GM12891 (cell line): ENCODE data around the gene C22orf15.

ENCODE experiments used
- DNase-seq: peaks from one replicate; pipeline ENCODE4 v3.0.0; 2011; ENCODE audit warnings: low spot score; ENCODE audit not compliant: insufficient read length
- FAIRE-seq: peaks from 2 replicates; lab custom pipeline; 2011; peaks lifted over from hg19 to GRCh38; lab: Jason Lieb, UNC
- PAX5 ChIP-seq: IDR thresholded peaks from 2 replicates; pipeline ENCODE4 v1.6.1; 2011; ENCODE audit warnings: low read length, moderate library complexity, mild to moderate bottlenecking; ENCODE audit not compliant: insufficient read depth, severe bottlenecking
- POLR2A ChIP-seq: IDR thresholded peaks from 2 replicates; pipeline ENCODE4 v1.6.1; 2011; ENCODE audit warnings: low read depth, low read length, control low read depth
- POLR2AphosphoS5 ChIP-seq: IDR thresholded peaks from 2 replicates; pipeline ENCODE4 v1.6.1; 2011; ENCODE audit warnings: low read depth, low read length, control low read depth
- POU2F2 ChIP-seq: IDR thresholded peaks from 2 replicates; pipeline ENCODE4 v1.6.1; 2011; ENCODE audit warnings: low read depth, mild to moderate bottlenecking, control low read depth, low read length, moderate library complexity
- SPI1 ChIP-seq: IDR thresholded peaks from 2 replicates; pipeline ENCODE4 v1.6.1; 2011; ENCODE audit warnings: low read depth, low read length, control low read depth
- TAF1 ChIP-seq: IDR thresholded peaks from 2 replicates; pipeline ENCODE4 v1.6.1; 2011; ENCODE audit warnings: low read depth, low read length, control low read depth

Gene C22orf15

DNA sequence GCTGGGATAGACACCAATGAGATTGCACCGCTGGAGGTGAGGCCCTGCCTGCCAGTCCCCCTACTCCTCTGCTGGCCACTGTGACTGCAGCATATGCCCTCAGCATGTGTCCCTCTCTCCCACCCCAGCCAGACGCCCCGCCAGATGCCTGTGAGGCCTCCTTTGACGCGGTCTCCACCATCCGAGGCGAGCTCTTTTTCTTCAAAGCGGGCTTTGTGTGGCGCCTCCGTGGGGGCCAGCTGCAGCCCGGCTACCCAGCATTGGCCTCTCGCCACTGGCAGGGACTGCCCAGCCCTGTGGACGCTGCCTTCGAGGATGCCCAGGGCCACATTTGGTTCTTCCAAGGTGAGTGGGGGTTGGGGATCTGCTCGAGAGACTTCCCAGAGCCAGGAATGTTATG, 18.3 kb downstream of the C22orf15 start:
- DNase-seq (no peak), FAIRE-seq (no peak)
- TF ChIP-seq SPI1: no peak
- TF ChIP-seq POLR2AphosphoS5: no peak
- TF ChIP-seq POLR2A: no peak
- TF ChIP-seq POU2F2: no peak
- no peak for TF ChIP-seq TAF1
- no peak for TF ChIP-seq PAX5

DNA sequence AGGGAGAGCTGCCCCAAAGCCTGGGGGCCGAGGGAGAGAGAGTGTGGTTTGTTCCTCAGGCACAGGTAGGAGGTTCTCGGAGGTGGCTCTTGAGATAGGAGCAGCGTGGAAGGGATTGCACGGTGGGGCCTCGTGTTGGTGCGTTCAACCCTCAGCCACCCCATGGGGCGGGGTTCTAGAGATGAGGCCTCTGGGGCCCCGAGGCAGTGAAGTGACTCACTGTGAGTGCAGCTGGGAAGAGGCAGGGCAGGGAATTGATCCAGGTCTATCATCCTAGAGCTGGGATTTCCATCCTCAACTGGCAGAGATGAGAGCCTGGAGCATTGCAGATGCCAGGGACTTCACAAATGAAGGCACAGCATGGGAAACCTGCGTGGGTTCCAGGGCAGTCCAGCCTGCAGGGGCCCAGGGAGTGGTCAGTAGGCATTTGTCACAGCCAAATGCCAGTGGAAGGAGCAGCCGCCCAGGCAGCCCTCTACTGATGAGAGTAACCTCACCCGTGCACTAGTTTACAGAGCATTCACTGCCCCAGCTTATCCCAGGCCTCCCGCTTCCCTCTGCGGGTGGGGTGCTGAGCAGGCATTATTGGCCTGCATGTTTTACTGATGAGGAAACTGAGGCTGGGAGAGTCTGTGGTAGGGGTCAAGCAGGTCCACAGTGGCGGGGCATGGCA, 18.9 kb downstream of the C22orf15 start:
- no peak for DNase-seq
- no peak for FAIRE-seq
- no peak for TF ChIP-seq POLR2AphosphoS5
- no peak for TF ChIP-seq PAX5
- no peak for TF ChIP-seq POLR2A
- no peak for TF ChIP-seq SPI1
- TF ChIP-seq TAF1: no peak
- TF ChIP-seq POU2F2: no peak

DNA sequence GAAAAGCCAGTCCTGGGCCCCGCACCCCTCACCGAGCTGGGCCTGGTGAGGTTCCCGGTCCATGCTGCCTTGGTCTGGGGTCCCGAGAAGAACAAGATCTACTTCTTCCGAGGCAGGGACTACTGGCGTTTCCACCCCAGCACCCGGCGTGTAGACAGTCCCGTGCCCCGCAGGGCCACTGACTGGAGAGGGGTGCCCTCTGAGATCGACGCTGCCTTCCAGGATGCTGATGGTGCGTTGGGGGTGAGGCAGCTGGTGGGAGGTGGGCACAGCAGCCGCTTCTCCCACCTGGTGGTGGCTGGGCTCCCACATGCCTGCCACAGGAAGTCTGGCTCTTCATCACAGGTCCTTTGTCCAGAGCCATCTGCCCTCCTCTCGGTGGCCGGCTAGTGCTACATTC, 19.5 kb downstream of the C22orf15 start:
- TF ChIP-seq POLR2AphosphoS5 (no peak), TAF1 (no peak), SPI1 (no peak), PAX5 (no peak), POLR2A (no peak), POU2F2 (no peak)
- DNase-seq (no peak), FAIRE-seq (no peak)

DNA sequence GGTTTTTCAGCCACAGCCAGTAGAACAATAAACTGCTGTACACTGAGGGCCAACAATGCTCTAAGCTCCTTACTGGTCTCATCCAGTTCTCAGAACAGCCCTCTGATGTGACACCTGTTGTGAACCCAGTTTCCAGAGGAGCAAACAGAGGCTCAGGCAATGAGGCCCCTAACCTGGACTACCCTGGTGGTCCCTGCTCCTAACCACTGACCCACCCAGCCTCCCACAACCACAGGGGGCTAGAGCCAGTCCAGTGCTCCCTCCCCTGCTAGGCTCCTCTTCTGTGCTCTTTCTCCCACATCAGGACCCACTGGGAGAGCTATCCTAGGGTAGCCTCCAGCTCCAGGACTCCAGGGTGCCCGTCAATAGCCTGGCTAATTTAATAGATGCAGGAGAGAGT, 19.9 kb downstream of the C22orf15 start:
- no peak for FAIRE-seq
- TF ChIP-seq POU2F2: no peak
- no peak for TF ChIP-seq POLR2AphosphoS5
- TF ChIP-seq PAX5: no peak
- no peak for TF ChIP-seq SPI1
- TF ChIP-seq TAF1: no peak
- TF ChIP-seq POLR2A: no peak
- DNase-seq: no peak

DNA sequence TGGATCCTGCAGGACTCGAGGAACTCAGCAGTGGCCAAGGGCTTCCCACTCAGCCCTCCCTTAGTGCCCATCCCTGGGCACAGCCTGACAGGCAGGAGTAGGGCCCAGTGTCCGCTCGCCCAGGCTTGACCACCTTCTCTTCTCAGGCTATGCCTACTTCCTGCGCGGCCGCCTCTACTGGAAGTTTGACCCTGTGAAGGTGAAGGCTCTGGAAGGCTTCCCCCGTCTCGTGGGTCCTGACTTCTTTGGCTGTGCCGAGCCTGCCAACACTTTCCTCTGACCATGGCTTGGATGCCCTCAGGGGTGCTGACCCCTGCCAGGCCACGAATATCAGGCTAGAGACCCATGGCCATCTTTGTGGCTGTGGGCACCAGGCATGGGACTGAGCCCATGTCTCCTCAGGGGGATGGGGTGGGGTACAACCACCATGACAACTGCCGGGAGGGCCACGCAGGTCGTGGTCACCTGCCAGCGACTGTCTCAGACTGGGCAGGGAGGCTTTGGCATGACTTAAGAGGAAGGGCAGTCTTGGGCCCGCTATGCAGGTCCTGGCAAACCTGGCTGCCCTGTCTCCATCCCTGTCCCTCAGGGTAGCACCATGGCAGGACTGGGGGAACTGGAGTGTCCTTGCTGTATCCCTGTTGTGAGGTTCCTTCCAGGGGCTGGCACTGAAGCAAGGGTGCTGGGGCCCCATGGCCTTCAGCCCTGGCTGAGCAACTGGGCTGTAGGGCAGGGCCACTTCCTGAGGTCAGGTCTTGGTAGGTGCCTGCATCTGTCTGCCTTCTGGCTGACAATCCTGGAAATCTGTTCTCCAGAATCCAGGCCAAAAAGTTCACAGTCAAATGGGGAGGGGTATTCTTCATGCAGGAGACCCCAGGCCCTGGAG, 20.7 kb downstream of the C22orf15 start:
- TF ChIP-seq POLR2AphosphoS5 (no peak), TAF1 (no peak), POLR2A (no peak), POU2F2 (no peak), PAX5 (no peak), SPI1 (no peak)
- DNase-seq (no peak), FAIRE-seq (no peak)

DNA sequence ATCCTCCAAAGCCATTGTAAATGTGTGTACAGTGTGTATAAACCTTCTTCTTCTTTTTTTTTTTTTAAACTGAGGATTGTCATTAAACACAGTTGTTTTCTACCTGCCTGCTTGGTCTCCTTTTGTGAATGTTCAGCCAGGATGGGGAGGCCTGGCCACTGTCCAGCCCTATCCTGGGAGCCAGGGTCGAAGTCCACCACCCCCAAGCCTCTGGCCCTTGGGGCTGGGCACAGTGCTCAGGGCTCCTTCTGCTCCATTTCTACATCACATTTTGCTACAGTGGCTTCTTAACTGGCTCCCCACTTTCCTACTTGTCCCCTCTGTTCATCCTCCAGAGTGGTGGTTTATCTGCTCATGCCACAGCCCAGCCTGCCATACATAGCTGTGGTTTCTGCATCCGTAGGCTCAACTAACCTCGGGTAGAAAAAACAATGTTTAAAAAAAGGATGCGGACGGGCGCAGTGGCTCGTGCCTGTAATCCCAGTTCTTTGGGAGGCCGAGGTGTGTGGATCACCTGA, 21.5 kb downstream of the C22orf15 start:
- TF ChIP-seq PAX5: no peak
- no peak for TF ChIP-seq POLR2A
- no peak for TF ChIP-seq SPI1
- no peak for TF ChIP-seq POU2F2
- TF ChIP-seq POLR2AphosphoS5: no peak
- no peak for TF ChIP-seq TAF1
- FAIRE-seq (no peak), DNase-seq (no peak)

DNA sequence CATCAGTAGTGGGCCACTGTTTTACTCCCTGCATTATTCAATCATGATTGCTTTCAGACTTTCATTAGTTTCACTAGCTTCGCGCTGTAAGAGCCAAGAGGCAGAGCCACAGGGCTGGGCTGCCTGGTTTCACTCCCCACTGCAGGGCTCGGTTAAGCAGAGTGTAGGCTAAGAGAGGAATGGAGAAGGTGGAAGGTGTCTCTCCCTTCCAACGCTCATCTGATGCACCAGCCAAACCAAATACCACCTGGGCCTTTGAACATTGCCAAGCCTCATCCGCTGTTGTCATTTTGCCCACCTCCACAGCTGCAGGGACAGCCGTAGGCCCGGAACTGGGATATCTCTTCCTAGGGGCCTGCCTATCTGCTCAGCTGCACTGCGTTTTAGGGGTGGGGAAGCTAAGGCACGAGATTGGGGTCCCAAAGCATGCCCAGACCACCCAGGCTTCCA, 23.5 kb downstream of the C22orf15 start:
- FAIRE-seq (no peak), DNase-seq (no peak)
- no peak for TF ChIP-seq POU2F2
- TF ChIP-seq POLR2AphosphoS5: no peak
- no peak for TF ChIP-seq POLR2A
- TF ChIP-seq TAF1: no peak
- no peak for TF ChIP-seq PAX5
- TF ChIP-seq SPI1: no peak

DNA sequence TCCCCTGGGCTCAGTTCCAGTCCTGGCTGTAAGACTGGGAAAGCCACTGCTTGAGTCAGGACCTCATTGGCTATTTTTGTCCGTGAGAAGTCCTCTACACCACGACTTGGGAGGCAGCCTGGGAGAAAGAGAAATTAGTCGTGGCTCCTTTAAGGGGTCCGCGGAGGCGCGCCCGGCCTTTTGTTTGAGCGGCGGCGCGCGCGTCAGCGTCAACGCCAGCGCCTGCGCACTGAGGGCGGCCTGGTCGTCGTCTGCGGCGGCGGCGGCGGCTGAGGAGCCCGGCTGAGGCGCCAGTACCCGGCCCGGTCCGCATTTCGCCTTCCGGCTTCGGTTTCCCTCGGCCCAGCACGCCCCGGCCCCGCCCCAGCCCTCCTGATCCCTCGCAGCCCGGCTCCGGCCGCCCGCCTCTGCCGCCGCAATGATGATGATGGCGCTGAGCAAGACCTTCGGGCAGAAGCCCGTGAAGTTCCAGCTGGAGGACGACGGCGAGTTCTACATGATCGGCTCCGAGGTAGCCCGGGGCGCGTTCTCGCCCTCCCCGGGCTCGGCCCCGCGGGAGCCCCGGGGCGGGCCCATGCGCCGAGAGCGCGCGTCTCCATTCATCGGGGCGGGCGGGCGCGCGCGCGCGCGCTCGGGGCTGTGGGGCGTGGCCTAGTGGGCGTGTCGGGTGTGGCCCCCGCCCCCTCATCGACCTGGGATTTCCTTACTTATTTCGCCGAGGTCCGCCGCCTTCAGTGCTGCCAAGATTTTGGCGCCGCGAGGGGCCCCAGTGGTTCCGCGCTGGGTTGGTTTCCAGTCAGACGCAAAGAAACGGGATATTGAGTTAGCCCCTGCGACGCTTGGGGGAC, 24.2 kb downstream of the C22orf15 start, which contains the start of gene SMARCB1:
TSS of gene SMARCB1 (plus strand) at position 215 of the 848 bp plus-strand sequence. CDS start at position 419, 204 bp downstream.
- no peak for TF ChIP-seq SPI1
- no peak for TF ChIP-seq PAX5
- TF ChIP-seq TAF1: no peak
- TF ChIP-seq POLR2AphosphoS5: no peak
- FAIRE-seq: peak; percentile 94
- DNase-seq: peak; percentile 96

DNA sequence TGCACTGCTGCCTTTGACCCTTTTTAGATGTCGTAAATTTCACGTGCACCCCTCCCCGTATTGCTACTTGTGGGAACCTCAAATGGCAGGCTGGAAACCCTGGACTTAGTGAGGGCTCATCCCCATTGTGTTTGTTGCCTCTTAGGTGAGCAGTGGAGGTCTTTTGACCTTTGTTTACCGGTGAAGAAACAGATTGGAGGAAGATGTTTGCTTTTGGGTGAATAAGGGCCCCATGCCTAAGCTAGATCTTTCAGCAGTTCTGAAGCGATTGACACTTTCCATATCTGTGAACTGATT, 24.8 kb downstream of the C22orf15 start:
- FAIRE-seq (no peak), DNase-seq (no peak)
- TF ChIP-seq POLR2AphosphoS5: no peak
- TF ChIP-seq TAF1: no peak
- no peak for TF ChIP-seq PAX5
- no peak for TF ChIP-seq SPI1
- TF ChIP-seq POU2F2: no peak
- TF ChIP-seq POLR2A: no peak
